K562 (cell line): ENCODE results near the gene AFF2. TPM values are rescaled to one million over a fixed set of nuclear protein-coding genes. Genes with fewer than 3 reads are reported as not detected.

Source experiments
- ATAC-seq: fragments of 200-7000 bp; cut with Tn5 transposase; 3 replicates; pipeline ENCODE4 v1.9.1; 2020; ENCODE audit warnings: moderate library complexity
- BruUV-seq: library from RNA; stranded (reverse); fragments of 400-500 nt; replicated peaks from 2 replicates; lab custom pipeline; 2021; lab: Mats Ljungman, UMichigan
- CTCF ChIA-PET: fragments of 300-600 bp; formaldehyde crosslinking; extraction: SDS; loops from one replicate; lab custom pipeline; 2021; ENCODE audit warnings: low intra/inter-chr PET ratio; lab: Yijun Ruan, JAX
- POLR2A ChIA-PET: fragments of 300-600, 350-650 bp; sonication (Branson Sonifier 250); formaldehyde crosslinking; extraction: SDS; loops from one replicate; lab custom pipeline; 2021; ENCODE audit warnings: antibody characterized with exemption, inconsistent platforms; lab: Yijun Ruan, JAX
- DNase-seq, 4 experiments: peaks; one replicate each; pipeline versions ENCODE4 v3.0.0 to v3.0.0-alpha.2; 2011 to 2018; ENCODE audit warnings: low spot score in 3 of 4, mixed read lengths in 3 of 4; ENCODE audit errors: extremely low read depth in 1 of 4
- FAIRE-seq: peaks from 2 replicates; lab custom pipeline; 2011; peaks lifted over from hg19 to GRCh38; lab: Jason Lieb, UNC
- H2AFZ ChIP-seq: 2 replicates; pipeline ENCODE4 v1.6.0; 2011; ENCODE audit warnings: low read depth, low read length, control low read depth, inconsistent platforms
- H3K27ac ChIP-seq: fragments of 200-600 bp; 3 replicates; pipeline ENCODE4 v1.8.0; 2011; ENCODE audit warnings: low read depth, mild to moderate bottlenecking, control low read depth, inconsistent platforms, low read length, moderate library complexity, mixed read lengths; ENCODE audit errors: extremely low read depth
- H3K27me3 ChIP-seq, 2 experiments: fragments of 300-600 bp in 1 of 2; 2 replicates in 1 of 2; 3 replicates in 1 of 2; pipeline versions ENCODE4 v1.6.0 to v1.8.0; 2011; ENCODE audit warnings: inconsistent platforms in 2 of 2, low read length in 2 of 2, mild to moderate bottlenecking in 1 of 2, mixed read lengths in 1 of 2, moderate library complexity in 1 of 2; ENCODE audit not compliant: control insufficient read depth in 2 of 2, insufficient read depth in 2 of 2
- H3K36me3 ChIP-seq: fragments of 300-600 bp; 3 replicates; pipeline ENCODE4 v1.8.0; 2011; ENCODE audit warnings: mild to moderate bottlenecking, low read length, inconsistent platforms; ENCODE audit not compliant: control insufficient read depth, insufficient read depth
- H3K4me1 ChIP-seq, 2 experiments: fragments of 200-600 bp in 1 of 2; replicated peaks in 1 of 2; 2 replicates in 1 of 2; 3 replicates in 1 of 2; pipeline versions ENCODE4 v1.5.1 to v1.8.0; 2011; ENCODE audit warnings: inconsistent platforms in 2 of 2, low read length in 2 of 2, mild to moderate bottlenecking in 1 of 2, mixed read lengths in 1 of 2, moderate library complexity in 1 of 2; ENCODE audit not compliant: control insufficient read depth in 2 of 2, insufficient read depth in 2 of 2
- H3K4me2 ChIP-seq: 2 replicates; pipeline ENCODE4 v1.6.1; 2011; ENCODE audit warnings: low read length, control low read depth, inconsistent platforms, mixed read lengths; ENCODE audit not compliant: insufficient read depth
- H3K4me3 ChIP-seq: fragments of 200-600 bp; sonication (generic), shearing (Covaris generic); 2 replicates; pipeline ENCODE4 v1.5.1; 2016; ENCODE audit warnings: control low read depth, inconsistent platforms
- H3K79me2 ChIP-seq: fragments of 200-600 bp; 3 replicates; pipeline ENCODE4 v1.8.0; 2011; ENCODE audit warnings: low read length, inconsistent platforms; ENCODE audit not compliant: control insufficient read depth, insufficient read depth
- H3K9ac ChIP-seq, 2 experiments: 2 replicates each; pipeline versions ENCODE4 v1.6.0 to v1.6.1; 2011; ENCODE audit warnings: low read depth in 2 of 2, low read length in 2 of 2, control low read depth in 1 of 2, inconsistent platforms in 1 of 2, mild to moderate bottlenecking in 1 of 2, mixed read lengths in 1 of 2; ENCODE audit not compliant: insufficient read depth in 1 of 2
- H3K9me1 ChIP-seq: one replicate; pipeline ENCODE4 v1.6.0; 2011; ENCODE audit warnings: inconsistent platforms, mild to moderate bottlenecking, low read length, moderate library complexity; ENCODE audit not compliant: control insufficient read depth, insufficient read depth
- H3K9me3 ChIP-seq: replicated peaks from 2 replicates; pipeline ENCODE4 v1.5.1; 2011; ENCODE audit warnings: low read depth, low read length, inconsistent platforms; ENCODE audit not compliant: control insufficient read depth, insufficient read depth
- H4K20me1 ChIP-seq: replicated peaks from 2 replicates; pipeline ENCODE4 v1.6.1; 2011; ENCODE audit warnings: low read length, inconsistent platforms, mixed read lengths; ENCODE audit not compliant: control insufficient read depth, insufficient read depth
- CCNT2 ChIP-seq: IDR thresholded peaks from 2 replicates; pipeline ENCODE4 v1.6.1; 2011; ENCODE audit warnings: borderline replicate concordance, low read depth, mild to moderate bottlenecking, moderate library complexity, mixed read lengths, low read length; ENCODE audit not compliant: insufficient read length; ENCODE audit errors: extremely low read depth
- CXXC5 ChIP-seq: fragments of 250-450 bp; sonication (Bioruptor Pico); IDR thresholded peaks from 2 replicates; pipeline ENCODE4 v1.8.0; 2022; ENCODE audit warnings: inconsistent platforms, mild to moderate bottlenecking, moderate library complexity
- FOSL1 ChIP-seq: fragments of 200-800 bp; sonication (Bioruptor generic); conservative IDR thresholded peaks from 2 replicates; pipeline ENCODE4 v1.6.1; 2016; ENCODE audit warnings: missing genetic modification characterization, missing compliant biosample characterization
- FOXJ3 ChIP-seq: sonication (generic); formaldehyde crosslinking; IDR thresholded peaks from 2 replicates; pipeline ENCODE4 v1.4.0; 2020; ENCODE audit warnings: mild to moderate bottlenecking, missing genetic modification reagents
- KAT7 ChIP-seq: sonication (generic); formaldehyde crosslinking; IDR thresholded peaks from 2 replicates; pipeline ENCODE4 v1.8.0; 2022; ENCODE audit warnings: missing genetic modification reagents, mild to moderate bottlenecking, borderline replicate concordance
- KLF1 ChIP-seq: fragments of 450-650 bp; IDR thresholded peaks from 2 replicates; pipeline ENCODE4 v1.6.1; 2016; ENCODE audit warnings: missing genetic modification characterization, missing compliant biosample characterization
- LARP7 ChIP-seq: fragments of 450-650 bp; IDR thresholded peaks from 2 replicates; pipeline ENCODE4 v1.6.1; 2016
- NR2C1 ChIP-seq, 2 experiments: fragments of 450-650 bp; IDR thresholded peaks; 2 replicates each; pipeline ENCODE4 v1.6.1; 2017; ENCODE audit warnings: mild to moderate bottlenecking in 2 of 2, antibody characterized with exemption in 1 of 2, inconsistent platforms in 1 of 2, missing compliant biosample characterization in 1 of 2, missing genetic modification characterization in 1 of 2
- PTBP1 ChIP-seq: fragments of 200-400 bp; formaldehyde crosslinking; IDR thresholded peaks from 2 replicates; pipeline ENCODE4 v1.6.1; 2017; ENCODE audit warnings: low read depth, low read length
- TSC22D4 ChIP-seq: fragments of 450-650 bp; IDR thresholded peaks from 2 replicates; pipeline ENCODE4 v1.6.1; 2016; ENCODE audit warnings: missing genetic modification characterization, missing biosample characterization, control low read depth
- ZNF445 ChIP-seq: fragments of 250-450 bp; sonication (Bioruptor Pico); IDR thresholded peaks from 2 replicates; pipeline ENCODE4 v1.4.0; 2020; ENCODE audit warnings: low read depth, mild to moderate bottlenecking, moderate library complexity
- ZNF76 ChIP-seq: fragments of 250-450 bp; sonication (Bioruptor Pico); IDR thresholded peaks from 2 replicates; pipeline ENCODE4 v1.4.0; 2020; ENCODE audit warnings: mild to moderate bottlenecking, moderate library complexity, borderline replicate concordance
- ZNF766 ChIP-seq: fragments of 200-800 bp; sonication (Bioruptor generic); conservative IDR thresholded peaks from 2 replicates; pipeline ENCODE4 v1.6.1; 2016; ENCODE audit warnings: missing genetic modification characterization, missing compliant biosample characterization
- WGBS: fragments of 100-300 bp; shearing (Covaris generic); methylation state at CpG from one replicate; pipeline ENCODE4 v1.1.6; 2016; ENCODE audit warnings: low coverage, mixed read lengths; ENCODE audit not compliant: insufficient coverage; ENCODE audit errors: missing lambda C conversion rate; 5-methylcytosine and 5-hydroxymethylcytosine counted together
- in situ Hi-C: fragments of 300-500 bp; cut with MboI; formaldehyde crosslinking; loops from 4 replicates; pipeline ENCODE4 v1.15.0; 2018; ENCODE audit warnings: inconsistent platforms, mixed read lengths
- intact Hi-C: fragments of 100-400 bp; cut with micrococcal nuclease; formaldehyde crosslinking; loops from 2 replicates; pipeline ENCODE4 v1.14.2; 2022
- polyA plus RNA-seq, 8 experiments: library from polyadenylated mRNA; depleted of rRNA in 4 of 8; stranded (reverse) in 5 of 8; unstranded in 3 of 8; fragments of >200 nt; fragmentation: Nextera tagmentation in 2 of 8; fragmentation: Illumina TruSeq in 1 of 8; extraction: Ambion mirVana in 2 of 8; extraction: Trizol in 1 of 8; gene quantifications; 2 replicates each; pipeline versions ENCODE4 v1.2.1 to v1.2.3, GENCODE V29; 2011 to 2014; ENCODE audit warnings: inconsistent platforms in 1 of 8, missing spikeins in 1 of 8
- total RNA-seq, 7 experiments: library from RNA; depleted of rRNA in 6 of 7; stranded (reverse); fragments of >200 nt in 6 of 7; fragmentation: Illumina TruSeq in 2 of 7; extraction: Trizol in 2 of 7; gene quantifications; 2 replicates each; pipeline versions ENCODE4 v1.2.1 to v1.2.3, GENCODE V29; 2011 to 2021; ENCODE audit warnings: low replicate concordance in 1 of 7
- TF ChIP-seq, protein P1 (sequence below): sonication (generic); formaldehyde crosslinking; IDR thresholded peaks from 2 replicates; pipeline ENCODE4 v1.5.0; 2020; ENCODE audit warnings: missing genetic modification reagents
- TF ChIP-seq, protein P2 (sequence below): sonication (generic); formaldehyde crosslinking; IDR thresholded peaks from 2 replicates; pipeline ENCODE4 v1.8.1; 2023; ENCODE audit warnings: mild to moderate bottlenecking, missing genetic modification reagents, moderate library complexity

Gene AFF2
- total and polyA plus RNA-seq, 9 of the 15 experiments (the other 6 are each of a cell fraction or from before 2014, with no cell fraction given) = 0.01 to 0.20 (median 0.07) TPM

DNA sequence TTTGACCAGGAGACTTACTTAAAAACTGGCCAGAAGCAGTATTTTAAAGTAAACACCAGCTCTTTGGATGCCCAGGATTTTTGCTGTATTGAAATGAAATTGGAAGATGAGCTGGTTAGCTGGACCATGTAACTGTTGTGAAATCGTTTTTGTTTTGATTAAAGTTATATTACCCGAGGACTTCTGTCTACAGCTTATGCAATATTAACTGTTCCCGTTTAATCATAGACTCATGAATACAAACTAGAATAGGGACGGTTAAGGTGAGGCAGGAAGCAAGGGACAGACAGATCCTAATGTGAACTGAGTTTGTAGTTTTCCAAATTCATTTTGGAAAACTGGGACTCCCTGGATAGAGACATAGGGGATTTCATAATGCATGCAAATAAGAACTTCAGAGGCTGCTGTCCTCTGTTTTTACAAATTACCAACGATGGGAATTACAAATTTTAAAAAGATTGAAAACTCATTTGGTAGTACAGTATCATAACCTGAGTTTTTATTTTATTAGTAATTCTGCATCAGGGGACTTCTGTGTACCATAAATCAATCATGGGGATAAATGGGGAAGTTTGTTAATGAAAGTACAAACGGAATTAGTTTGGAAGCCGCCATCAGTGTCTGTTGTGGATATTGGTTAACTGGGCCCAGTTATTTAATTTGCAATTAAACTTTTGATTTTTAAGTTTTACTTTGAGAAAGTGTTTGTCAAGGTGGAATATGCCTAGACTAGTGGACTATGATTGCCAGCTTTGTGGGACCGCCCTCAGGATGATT, 304.4 kb downstream of the AFF2 start (continued):
- TF ChIP-seq, protein P1, sequence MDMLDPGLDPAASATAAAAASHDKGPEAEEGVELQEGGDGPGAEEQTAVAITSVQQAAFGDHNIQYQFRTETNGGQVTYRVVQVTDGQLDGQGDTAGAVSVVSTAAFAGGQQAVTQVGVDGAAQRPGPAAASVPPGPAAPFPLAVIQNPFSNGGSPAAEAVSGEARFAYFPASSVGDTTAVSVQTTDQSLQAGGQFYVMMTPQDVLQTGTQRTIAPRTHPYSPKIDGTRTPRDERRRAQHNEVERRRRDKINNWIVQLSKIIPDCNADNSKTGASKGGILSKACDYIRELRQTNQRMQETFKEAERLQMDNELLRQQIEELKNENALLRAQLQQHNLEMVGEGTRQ = no peak
- TF ChIP-seq KAT7 (CRISPR knock-in tag) = no peak
- no peak for TF ChIP-seq LARP7

DNA sequence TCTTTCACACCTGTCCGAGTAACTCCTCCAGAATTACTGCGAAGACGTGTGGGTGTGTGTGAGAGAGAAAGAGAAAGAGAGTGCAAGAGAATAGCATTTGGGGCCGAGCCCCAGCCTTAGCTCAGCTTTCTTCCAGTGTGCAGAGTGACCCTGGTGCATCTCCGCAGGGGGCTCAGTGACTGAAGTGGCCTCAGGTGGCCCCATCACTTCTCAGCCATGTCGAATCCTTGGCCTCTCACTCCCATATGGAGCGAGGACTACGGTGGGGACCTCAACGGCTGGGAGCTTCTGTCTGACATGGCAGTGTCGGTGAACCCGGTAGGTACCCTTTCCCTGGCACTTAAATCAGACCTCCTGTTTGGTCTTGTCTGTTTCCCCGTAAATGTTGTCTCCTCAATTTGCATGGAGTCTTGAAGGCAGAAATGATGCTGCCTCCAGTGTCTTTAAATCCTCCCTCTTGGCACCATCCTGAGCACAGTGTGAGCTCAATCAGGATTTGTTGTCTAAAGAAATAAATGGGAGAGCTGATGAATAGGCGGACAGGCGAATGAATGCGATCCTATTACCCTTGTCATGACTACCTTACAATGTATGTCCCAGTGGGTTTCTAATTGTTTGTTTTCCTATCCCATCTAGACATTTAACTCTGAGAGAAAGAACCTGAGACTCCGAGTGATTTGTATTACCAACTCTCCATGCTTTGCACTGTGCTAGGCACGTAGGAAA, 305.9 kb downstream of the AFF2 start:
- H3K4me1 ChIP-seq = no peaks in the 10 kb centered on the region
- no peak for ATAC-seq
- H3K9me3 ChIP-seq = no peaks in the 10 kb centered on the region
- TF ChIP-seq FOXJ3 (CRISPR knock-in tag) (no peak), TSC22D4 (tag) (no peak), KLF1 (tag) (no peak), PTBP1 (no peak), NR2C1 (IDR thresholded peaks at IDR 0.05) (no peak), NR2C1 (tag; IDR thresholded peaks at IDR 0.05) (no peak), ZNF766 (no peak), ZNF76 (CRISPR knock-in tag) (no peak), CXXC5 (CRISPR knock-in tag) (no peak), FOSL1 (no peak), ZNF445 (CRISPR knock-in tag) (no peak), CCNT2 (no peak)
- TF ChIP-seq, protein P2, sequence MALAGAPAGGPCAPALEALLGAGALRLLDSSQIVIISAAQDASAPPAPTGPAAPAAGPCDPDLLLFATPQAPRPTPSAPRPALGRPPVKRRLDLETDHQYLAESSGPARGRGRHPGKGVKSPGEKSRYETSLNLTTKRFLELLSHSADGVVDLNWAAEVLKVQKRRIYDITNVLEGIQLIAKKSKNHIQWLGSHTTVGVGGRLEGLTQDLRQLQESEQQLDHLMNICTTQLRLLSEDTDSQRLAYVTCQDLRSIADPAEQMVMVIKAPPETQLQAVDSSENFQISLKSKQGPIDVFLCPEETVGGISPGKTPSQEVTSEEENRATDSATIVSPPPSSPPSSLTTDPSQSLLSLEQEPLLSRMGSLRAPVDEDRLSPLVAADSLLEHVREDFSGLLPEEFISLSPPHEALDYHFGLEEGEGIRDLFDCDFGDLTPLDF = no peak
- TF ChIP-seq, all 486 proteins: peak for 0
- Histone ChIP-seq H3K79me2 (no peaks in the 10 kb centered on the region), H3K4me3 (no peak overlapping the region), H3K4me2 (no peak overlapping the region), H3K27me3 (no peaks in the 10 kb centered on the region), H4K20me1 (no peaks in the 10 kb centered on the region), H3K9me1 (no peaks in the 10 kb centered on the region), H3K9ac (no peak overlapping the region), H3K27ac (no peak overlapping the region), H2AFZ (no peak overlapping the region), H3K36me3 (no peaks in the 10 kb centered on the region)
- in situ Hi-C loops (no loop called here), intact Hi-C loops (no loop called here)
- DNase-seq (no peak), FAIRE-seq (no peak)
- CTCF ChIA-PET = no interaction called here
- WGBS = 0% methylated on average over 13 of the region's 17 CpGs
- POLR2A ChIA-PET = no interaction called here
- BruUV-seq = no TSS peak
